H1 (cell line): Measurements from ENCODE around the gene MYCBPAP. TPM values are rescaled to one million over a fixed set of nuclear protein-coding genes. Genes with fewer than 3 reads are reported as not detected.

Experiments
- CTCF ChIA-PET: fragments of 300-600 bp; sonication (Branson Sonifier 250); formaldehyde crosslinking; loops from one replicate; lab custom pipeline; 2021; ENCODE audit not compliant: partially characterized antibody; lab: Charles Lee
- POLR2A ChIA-PET: fragments of 300-600 bp; sonication (Branson Sonifier 250); formaldehyde crosslinking; loops from one replicate; lab custom pipeline; 2021; ENCODE audit warnings: inconsistent platforms; ENCODE audit not compliant: partially characterized antibody; lab: Charles Lee
- DNase-seq, 2 experiments: peaks; one replicate each; pipeline versions ENCODE4 v3.0.0 to v3.0.0-alpha.2; 2010 to 2022; ENCODE audit warnings: low spot score in 2 of 2, low read depth in 1 of 2, mixed read lengths in 1 of 2
- FAIRE-seq: peaks from 2 replicates; lab custom pipeline; 2011; peaks lifted over from hg19 to GRCh38; lab: Jason Lieb, UNC
- H2AFZ ChIP-seq: 2 replicates; pipeline ENCODE4 v1.8.1; 2012; ENCODE audit warnings: low read length, inconsistent platforms
- H2AK5ac ChIP-seq: 2 replicates; pipeline ENCODE4 v1.6.1; 2013; ENCODE audit warnings: low read depth, low read length
- H2BK120ac ChIP-seq: replicated peaks from 2 replicates; pipeline ENCODE3; 2013; ENCODE audit warnings: low read depth, low read length, inconsistent platforms
- H2BK12ac ChIP-seq: 2 replicates; pipeline ENCODE4 v1.6.1; 2013; ENCODE audit warnings: low read depth, low read length
- H2BK15ac ChIP-seq: 2 replicates; pipeline ENCODE4 v1.6.1; 2013; ENCODE audit warnings: low read length
- H2BK20ac ChIP-seq: 2 replicates; pipeline ENCODE4 v1.6.1; 2013; ENCODE audit warnings: low read length
- H2BK5ac ChIP-seq: 2 replicates; pipeline ENCODE4 v1.6.1; 2013; ENCODE audit warnings: low read depth, low read length
- H3K14ac ChIP-seq: 2 replicates; pipeline ENCODE4 v1.6.1; 2013; ENCODE audit warnings: inconsistent platforms; ENCODE audit not compliant: insufficient read length
- H3K18ac ChIP-seq: 2 replicates; pipeline ENCODE4 v1.6.1; 2013; ENCODE audit warnings: low read length; ENCODE audit errors: extremely low read depth
- H3K23ac ChIP-seq: 2 replicates; pipeline ENCODE4 v1.6.1; 2013; ENCODE audit warnings: inconsistent platforms; ENCODE audit not compliant: insufficient read length
- H3K23me2 ChIP-seq: 2 replicates; pipeline ENCODE4 v1.6.1; 2013; ENCODE audit warnings: low read depth, low read length
- H3K27ac ChIP-seq: 2 replicates; pipeline ENCODE4 v1.6.1; 2011; ENCODE audit warnings: low read depth, low read length, inconsistent platforms
- H3K27me3 ChIP-seq, 4 experiments: replicated peaks in 1 of 4; 1 replicate in 1 of 4; 2 replicates in 3 of 4; pipeline versions ENCODE4 v1.6.1 to v1.8.1; 2011 to 2013; ENCODE audit warnings: low read length in 3 of 4, mild to moderate bottlenecking in 3 of 4, inconsistent platforms in 2 of 4, mixed read lengths in 2 of 4, moderate library complexity in 1 of 4; ENCODE audit not compliant: control insufficient read depth in 3 of 4, insufficient read depth in 3 of 4; ENCODE audit errors: extremely low read depth in 1 of 4
- H3K36me3 ChIP-seq, 4 experiments: 2 replicates each; pipeline versions ENCODE4 v1.6.1 to v1.8.1; 2011 to 2013; ENCODE audit warnings: mild to moderate bottlenecking in 4 of 4, low read length in 3 of 4, moderate library complexity in 2 of 4, control low read depth in 1 of 4, inconsistent platforms in 1 of 4; ENCODE audit not compliant: insufficient read depth in 4 of 4, control insufficient read depth in 2 of 4
- H3K4ac ChIP-seq: replicated peaks from 2 replicates; pipeline ENCODE3; 2013; ENCODE audit warnings: low read length, low read depth, mixed read lengths, inconsistent platforms; ENCODE audit not compliant: insufficient read length
- H3K4me1 ChIP-seq, 4 experiments: replicated peaks in 1 of 4; 1 replicate in 1 of 4; 2 replicates in 3 of 4; pipeline versions ENCODE4 v1.6.1 to v1.8.1; 2011 to 2013; ENCODE audit warnings: low read length in 3 of 4, inconsistent platforms in 2 of 4, mixed read lengths in 1 of 4; ENCODE audit not compliant: insufficient read depth in 4 of 4, control insufficient read depth in 3 of 4
- H3K4me2 ChIP-seq, 2 experiments: 2 replicates each; pipeline versions ENCODE4 v1.6.1 to v1.8.1; 2011 to 2013; ENCODE audit warnings: low read depth in 2 of 2, low read length in 2 of 2, control low read depth in 1 of 2, inconsistent platforms in 1 of 2, mild to moderate bottlenecking in 1 of 2; ENCODE audit not compliant: insufficient read depth in 1 of 2
- H3K4me3 ChIP-seq, 4 experiments: fragments of 200-600, 300-600 bp in 1 of 4; sonication (generic), shearing (Covaris generic), sonication (Bioruptor Twin) in 1 of 4; 2 replicates each; pipeline versions ENCODE4 v1.5.1 to v1.8.1; 2011 to 2016; ENCODE audit warnings: low read length in 4 of 4, low read depth in 3 of 4, control low read depth in 2 of 4, inconsistent platforms in 2 of 4, mild to moderate bottlenecking in 2 of 4, mixed read lengths in 1 of 4, moderate library complexity in 1 of 4; ENCODE audit not compliant: insufficient read depth in 2 of 4; ENCODE audit errors: extremely low read depth in 1 of 4
- H3K56ac ChIP-seq: replicated peaks from 2 replicates; pipeline ENCODE3; 2013; ENCODE audit warnings: low read depth, mild to moderate bottlenecking, mixed read lengths, low read length, inconsistent platforms; ENCODE audit not compliant: insufficient read length
- H3K79me1 ChIP-seq: 2 replicates; pipeline ENCODE4 v1.6.1; 2013; ENCODE audit warnings: low read depth, low read length, control low read depth
- H3K79me2 ChIP-seq, 2 experiments: 2 replicates each; pipeline versions ENCODE4 v1.6.1 to v1.8.1; 2012 to 2013; ENCODE audit warnings: low read length in 2 of 2, mild to moderate bottlenecking in 2 of 2, inconsistent platforms in 1 of 2; ENCODE audit not compliant: insufficient read depth in 2 of 2, control insufficient read depth in 1 of 2
- H3K9ac ChIP-seq, 4 experiments: replicated peaks in 1 of 4; 1 replicate in 1 of 4; 2 replicates in 3 of 4; pipeline versions ENCODE4 v1.6.1 to v1.8.1; 2011 to 2013; ENCODE audit warnings: low read depth in 3 of 4, low read length in 3 of 4, control low read depth in 2 of 4, mild to moderate bottlenecking in 2 of 4, moderate library complexity in 2 of 4, inconsistent platforms in 1 of 4; ENCODE audit errors: extremely low read depth in 1 of 4
- H3K9me3 ChIP-seq, 2 experiments: 2 replicates each; pipeline versions ENCODE4 v1.6.1 to v1.8.1; 2012 to 2013; ENCODE audit warnings: mild to moderate bottlenecking in 2 of 2, moderate library complexity in 2 of 2, control low read depth in 1 of 2, inconsistent platforms in 1 of 2, low read depth in 1 of 2, low read length in 1 of 2, mixed read lengths in 1 of 2; ENCODE audit not compliant: insufficient read depth in 2 of 2
- H4K20me1 ChIP-seq, 2 experiments: replicated peaks in 1 of 2; 2 replicates each; pipeline versions ENCODE3 to v1.8.1; 2011 to 2013; ENCODE audit warnings: inconsistent platforms in 2 of 2, low read length in 2 of 2, mild to moderate bottlenecking in 1 of 2; ENCODE audit not compliant: insufficient read depth in 2 of 2, control insufficient read depth in 1 of 2
- H4K5ac ChIP-seq: 2 replicates; pipeline ENCODE4 v1.6.1; 2013; ENCODE audit warnings: low read length, low read depth, mixed read lengths, inconsistent platforms; ENCODE audit not compliant: insufficient read length
- H4K8ac ChIP-seq: 2 replicates; pipeline ENCODE4 v1.8.0; 2013; ENCODE audit warnings: mild to moderate bottlenecking, moderate library complexity, low read length, inconsistent platforms; ENCODE audit not compliant: insufficient read depth; ENCODE audit errors: extremely low read depth
- H4K91ac ChIP-seq: replicated peaks from 2 replicates; pipeline ENCODE3; 2013; ENCODE audit warnings: low read length, mixed read lengths, inconsistent platforms; ENCODE audit not compliant: insufficient read length
- CREB1 ChIP-seq: IDR thresholded peaks from 2 replicates; pipeline ENCODE4 v1.6.1; 2012; ENCODE audit warnings: inconsistent platforms
- EZH2 ChIP-seq: fragments of 200-600 bp; sonication (generic); IDR thresholded peaks from 2 replicates; pipeline ENCODE4 v1.7.1; 2012; ENCODE audit warnings: low read depth, mild to moderate bottlenecking, moderate library complexity, low read length, inconsistent platforms; ENCODE audit not compliant: severe bottlenecking
- GABPA ChIP-seq: IDR thresholded peaks from 2 replicates; pipeline ENCODE4 v1.6.1; 2011; ENCODE audit warnings: mild to moderate bottlenecking, low read length, moderate library complexity, borderline replicate concordance; ENCODE audit not compliant: insufficient read depth
- PHF8 ChIP-seq: fragments of 200-600 bp; sonication (generic); conservative IDR thresholded peaks from 2 replicates; pipeline ENCODE4 v1.7.1; 2012; ENCODE audit warnings: low read depth, mild to moderate bottlenecking, inconsistent platforms, low read length, moderate library complexity
- RBBP5 ChIP-seq: IDR thresholded peaks from 2 replicates; pipeline ENCODE4 v1.7.1; 2012; ENCODE audit warnings: low read depth, mild to moderate bottlenecking, inconsistent platforms, low read length, moderate library complexity, borderline replicate concordance
- SIN3A ChIP-seq, 2 experiments: IDR thresholded peaks in 1 of 2; conservative IDR thresholded peaks in 1 of 2; 2 replicates each; pipeline ENCODE4 v1.6.1; 2011 to 2012; ENCODE audit warnings: low read length in 2 of 2, improper control_type of control experiment in 1 of 2, low read depth in 1 of 2, mild to moderate bottlenecking in 1 of 2
- TAF7 ChIP-seq: optimal IDR thresholded peaks from 2 replicates; pipeline ENCODE3; 2011; ENCODE audit warnings: low read depth, mild to moderate bottlenecking, inconsistent platforms, low read length, moderate library complexity, borderline replicate concordance
- WGBS, 2 experiments: shearing (Covaris generic) in 1 of 2; methylation state at CpG; one replicate each; pipeline versions ENCODE4 v1.1.6 to v1.1.7; 2013 to 2015; ENCODE audit warnings: low lambda C conversion rate in 2 of 2, mixed read lengths in 2 of 2, inconsistent platforms in 1 of 2, low coverage in 1 of 2, missing lambda C conversion rate in 1 of 2; ENCODE audit not compliant: insufficient replicate concordance in 2 of 2, insufficient coverage in 1 of 2, insufficient read length in 1 of 2; ENCODE audit errors: extremely low coverage in 1 of 2, missing lambda C conversion rate in 1 of 2; 5-methylcytosine and 5-hydroxymethylcytosine counted together
- long read RNA-seq, 2 experiments: library from RNA in 1 of 2; library from capped mRNA in 1 of 2; stranded (forward); transcript quantifications; one replicate each; pipeline ENCODE4 v2.0.0, GENCODE V29; 2021; ENCODE audit warnings: inconsistent platforms in 1 of 2
- polyA minus RNA-seq, 3 experiments: library from RNA; depleted of rRNA, polyadenylated mRNA; stranded (reverse); fragments of >200 nt; gene quantifications; 1 replicate in 2 of 3; 2 replicates in 1 of 3; pipeline ENCODE4 v1.2.3, GENCODE V29; 2011
- polyA plus RNA-seq, 7 experiments: library from polyadenylated mRNA; depleted of rRNA in 3 of 7; stranded (reverse) in 5 of 7; unstranded in 2 of 7; fragments of >200 nt in 5 of 7; fragments of 200-250 nt in 2 of 7; gene quantifications; 1 replicate in 5 of 7; 2 replicates in 1 of 7; 4 replicates in 1 of 7; pipeline versions ENCODE4 v1.2.1 to v1.2.3, GENCODE V29; 2011 to 2013; ENCODE audit warnings: missing spikeins in 2 of 7, mixed read lengths in 2 of 7
- total RNA-seq: library from RNA; stranded (reverse); fragmentation: NEBNext Ultra II Directional; extraction: Animal tissue kit (Norgen Biotek cat#: 25700); gene quantifications from 2 replicates; pipeline ENCODE4 v1.2.1, GENCODE V29; 2021

MYCBPAP gene
- total RNA-seq: 1.7 and 3.3 TPM in 2 replicates
- 0.89 and 1.2 TPM in 2 replicates for polyA plus RNA-seq (2011; rRNA removed)
- 2.8 TPM for polyA plus RNA-seq (2011; cell fraction: cytosol; rRNA removed)
- 9.0 TPM for polyA plus RNA-seq (2011; cell fraction: nucleus; rRNA removed)
- 0.88 to 2.6 TPM (median 2.1 TPM) in 4 replicates for polyA plus RNA-seq (2012, experiment 1 of 2)
- 1.0 TPM for polyA plus RNA-seq (2012, experiment 2 of 2)
- 0.85 TPM for polyA plus RNA-seq (2013, experiment 1 of 2)
- polyA plus RNA-seq (2013, experiment 2 of 2): 0.68 TPM
- polyA minus RNA-seq (2011; rRNA and poly(A)+ RNA removed): 2.2 and 2.6 TPM in 2 replicates
- 2.4 TPM for polyA minus RNA-seq (2011; cell fraction: cytosol; rRNA and poly(A)+ RNA removed)
- 6.1 TPM for polyA minus RNA-seq (2011; cell fraction: nucleus; rRNA and poly(A)+ RNA removed)
- long read RNA-seq, experiment 1, partial matches to known transcripts: 0 of 1 reads
- long read RNA-seq, experiment 1, other reads (novel, unspliced or antisense): 1 of 1 reads
- long read RNA-seq, experiment 2, partial matches to known transcripts: 0 of 1 reads
- long read RNA-seq, experiment 2, other reads (novel, unspliced or antisense): 1 of 1 reads

- H2AK5ac ChIP-seq: 0 out of 2 replicates have a peak within 1 kb of the TSS, but pooled peaks have one; percentile 48
- H3K23me2 ChIP-seq: peaks cover 3% of the 10 kb centered on the region; the same call in 1 of the 2 replicates
- no peaks in the 10 kb centered on the region for H3K79me1 ChIP-seq
- H2BK120ac ChIP-seq: no peak within 1 kb of the TSS
- H3K4ac ChIP-seq: no peak within 1 kb of the TSS
- peak within 1 kb of the TSS; percentile 69 to 86 (median 75) for H3K4me3 ChIP-seq
- H3K79me2 ChIP-seq: no peaks in the 10 kb centered on the region
- no peak within 1 kb of the TSS for H3K14ac ChIP-seq
- peak within 1 kb of the TSS; percentile 44 for H2AFZ ChIP-seq
- H4K20me1 ChIP-seq: peaks cover 1 to 3% of the 10 kb centered on the region in 2 experiments
- no peaks in the 10 kb centered on the region; a peak in 1 of 7 replicates for H3K27me3 ChIP-seq
- H3K23ac ChIP-seq: no peak within 1 kb of the TSS
- H2BK5ac ChIP-seq: peak within 1 kb of the TSS; percentile 60
- no peaks in the 10 kb centered on the region for H3K36me3 ChIP-seq
- DNase-seq: peak; percentile 43 to 87
- H3K18ac ChIP-seq: peak within 1 kb of the TSS; percentile 93
- peak within 1 kb of the TSS; percentile 96 for H4K8ac ChIP-seq
- H2BK20ac ChIP-seq: no peak within 1 kb of the TSS
- peak within 1 kb of the TSS; percentile 79 to 87 for H3K4me2 ChIP-seq
- no peak within 1 kb of the TSS for H2BK15ac ChIP-seq
- WGBS, 2 experiments: 14% methylated on average over 33 of the region's 66 CpGs; no CpG with 5 or more reads in 1 of the 2 experiments
- peak within 1 kb of the TSS; percentile 55 for H4K5ac ChIP-seq
- H3K4me1 ChIP-seq: peaks cover 5 to 15% (median 10%) of the 10 kb centered on the region in 4 experiments
- peak within 1 kb of the TSS in 3 of 4 experiments; percentile 44 to 61 (median 45); a peak in 5 of 7 replicates for H3K9ac ChIP-seq
- peak within 1 kb of the TSS; percentile 75 for H3K56ac ChIP-seq
- no peak within 1 kb of the TSS for H3K27ac ChIP-seq
- POLR2A ChIA-PET: interaction anchor here (1.4 kb wide), 1 partner anchor 34 kb away, joined by 3 read pairs; no protein-coding TSS in a partner anchor
- H2BK12ac ChIP-seq: peak within 1 kb of the TSS; percentile 80; the same call in 1 of the 2 replicates
- H3K9me3 ChIP-seq: no peaks in the 10 kb centered on the region
- peak within 1 kb of the TSS; percentile 89 for H4K91ac ChIP-seq
- CTCF ChIA-PET: interaction anchor here (0.9 to 8.3 kb wide), 4 partner anchors 11 to 118 kb away, joined by 3 to 116 read pairs (median 4); no protein-coding TSS in a partner anchor
- no peak for FAIRE-seq
- peak; percentile 60 for TF ChIP-seq TAF7
- TF ChIP-seq RBBP5: 0 out of 2 replicates have a peak, but pooled peaks have one; percentile 61
- TF ChIP-seq PHF8: peak; percentile 69
- TF ChIP-seq EZH2: no peak
- no peak; a peak in 1 of 4 replicates for TF ChIP-seq SIN3A (conservative IDR thresholded peaks at IDR 0.05 in 1 of 2, IDR thresholded peaks at IDR 0.05 in 1 of 2; ENCODE audit: low read depth in 1 of 2, low read length in 2 of 2)
- peak; percentile 97 for TF ChIP-seq CREB1
- no peak for TF ChIP-seq GABPA
Measured at GRCh38 chr17:50507871-50508572, at the start of gene MYCBPAP. Gene MYCBPAP, plus strand, starts transcription at chr17:50508439. Its CDS starts 236 bp downstream, at chr17:50508675.
